ENCODE results near the gene PLXNA1.

Gene PLXNA1

DNA sequence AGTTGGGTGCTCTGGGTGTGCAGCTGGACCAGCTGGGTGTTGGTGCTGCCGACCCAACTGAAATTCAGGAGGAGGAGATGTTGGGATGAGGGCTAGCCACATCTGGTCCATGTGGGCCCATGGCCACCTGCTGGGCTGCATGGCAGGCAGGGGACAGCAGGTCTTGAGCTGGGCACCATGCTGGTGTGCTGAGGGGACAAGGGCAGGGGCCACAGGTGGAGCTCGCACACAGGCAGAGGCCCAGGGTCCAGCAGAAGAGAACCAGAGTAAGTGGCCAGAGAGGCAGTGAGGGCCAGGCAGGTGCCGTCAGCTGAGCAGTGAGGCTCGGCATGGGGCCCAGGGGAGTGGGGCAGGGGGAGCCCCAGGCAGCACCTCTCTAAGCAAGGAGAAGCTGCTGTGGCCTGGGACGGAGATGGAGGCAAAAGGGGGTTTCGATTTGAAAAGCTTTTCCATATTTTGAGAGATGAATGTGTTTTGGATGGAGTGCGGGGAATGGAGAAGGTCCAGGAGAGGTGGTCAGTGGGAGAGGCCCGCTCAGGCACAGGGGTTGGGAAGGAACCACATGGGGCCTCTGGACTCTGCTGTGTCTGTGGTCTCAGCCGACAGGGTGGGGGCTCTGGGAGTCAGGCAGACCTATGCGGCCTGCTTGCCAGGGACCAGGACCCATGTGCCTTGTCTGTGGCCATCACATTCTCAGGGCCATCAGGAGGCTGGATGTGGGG lies 30.5 kb upstream of the PLXNA1 start:
- no peak for DNase-seq (ENCODE audit: low read depth)
- no peak overlapping the region for H3K4me3 ChIP-seq (ENCODE audit: control insufficient read depth, low read depth, low read length)
- TF ChIP-seq, protein P1, sequence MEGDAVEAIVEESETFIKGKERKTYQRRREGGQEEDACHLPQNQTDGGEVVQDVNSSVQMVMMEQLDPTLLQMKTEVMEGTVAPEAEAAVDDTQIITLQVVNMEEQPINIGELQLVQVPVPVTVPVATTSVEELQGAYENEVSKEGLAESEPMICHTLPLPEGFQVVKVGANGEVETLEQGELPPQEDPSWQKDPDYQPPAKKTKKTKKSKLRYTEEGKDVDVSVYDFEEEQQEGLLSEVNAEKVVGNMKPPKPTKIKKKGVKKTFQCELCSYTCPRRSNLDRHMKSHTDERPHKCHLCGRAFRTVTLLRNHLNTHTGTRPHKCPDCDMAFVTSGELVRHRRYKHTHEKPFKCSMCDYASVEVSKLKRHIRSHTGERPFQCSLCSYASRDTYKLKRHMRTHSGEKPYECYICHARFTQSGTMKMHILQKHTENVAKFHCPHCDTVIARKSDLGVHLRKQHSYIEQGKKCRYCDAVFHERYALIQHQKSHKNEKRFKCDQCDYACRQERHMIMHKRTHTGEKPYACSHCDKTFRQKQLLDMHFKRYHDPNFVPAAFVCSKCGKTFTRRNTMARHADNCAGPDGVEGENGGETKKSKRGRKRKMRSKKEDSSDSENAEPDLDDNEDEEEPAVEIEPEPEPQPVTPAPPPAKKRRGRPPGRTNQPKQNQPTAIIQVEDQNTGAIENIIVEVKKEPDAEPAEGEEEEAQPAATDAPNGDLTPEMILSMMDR (conservative IDR thresholded peaks at IDR 0.05; ENCODE audit: control insufficient read depth, insufficient read depth, low read depth, low read length), result no peak

DNA sequence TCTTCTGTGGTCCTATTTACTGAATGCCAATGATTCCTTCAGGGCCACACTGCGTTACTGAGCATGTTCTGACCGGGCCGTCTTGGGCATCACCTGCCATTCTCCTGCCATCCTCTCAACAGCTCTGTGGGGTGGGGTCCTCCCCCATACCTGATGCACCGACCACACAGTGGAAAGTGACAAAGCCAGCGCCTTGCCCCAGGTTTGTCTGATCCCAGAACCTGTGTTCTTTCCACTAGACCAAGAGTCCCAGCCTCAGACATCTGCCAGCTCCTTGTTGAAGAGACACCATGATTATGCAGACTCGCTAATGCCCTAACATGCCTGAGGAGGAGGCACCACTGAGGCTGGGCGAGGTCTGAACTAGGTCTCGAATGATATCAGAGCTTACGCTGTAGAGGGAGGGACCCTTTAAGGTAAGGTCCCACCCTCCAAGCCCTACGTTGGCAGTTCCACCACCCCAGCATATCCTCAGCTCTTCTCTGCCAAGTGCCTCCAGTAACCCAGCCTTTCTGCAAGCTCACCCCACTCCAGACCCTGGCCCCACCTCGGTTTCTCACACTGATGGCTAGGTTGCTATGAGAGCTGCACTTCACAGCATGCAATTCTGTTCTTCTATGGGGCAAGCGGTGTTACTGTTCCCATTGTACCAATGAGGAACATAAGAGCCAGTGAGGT lies 29.8 kb upstream of the PLXNA1 start:
- TF ChIP-seq, protein P1 (conservative IDR thresholded peaks at IDR 0.05; ENCODE audit: control insufficient read depth, insufficient read depth, low read depth, low read length), result no peak
- DNase-seq (ENCODE audit: low read depth), result no peak
- H3K4me3 ChIP-seq (ENCODE audit: control insufficient read depth, low read depth, low read length), result no peak overlapping the region

DNA sequence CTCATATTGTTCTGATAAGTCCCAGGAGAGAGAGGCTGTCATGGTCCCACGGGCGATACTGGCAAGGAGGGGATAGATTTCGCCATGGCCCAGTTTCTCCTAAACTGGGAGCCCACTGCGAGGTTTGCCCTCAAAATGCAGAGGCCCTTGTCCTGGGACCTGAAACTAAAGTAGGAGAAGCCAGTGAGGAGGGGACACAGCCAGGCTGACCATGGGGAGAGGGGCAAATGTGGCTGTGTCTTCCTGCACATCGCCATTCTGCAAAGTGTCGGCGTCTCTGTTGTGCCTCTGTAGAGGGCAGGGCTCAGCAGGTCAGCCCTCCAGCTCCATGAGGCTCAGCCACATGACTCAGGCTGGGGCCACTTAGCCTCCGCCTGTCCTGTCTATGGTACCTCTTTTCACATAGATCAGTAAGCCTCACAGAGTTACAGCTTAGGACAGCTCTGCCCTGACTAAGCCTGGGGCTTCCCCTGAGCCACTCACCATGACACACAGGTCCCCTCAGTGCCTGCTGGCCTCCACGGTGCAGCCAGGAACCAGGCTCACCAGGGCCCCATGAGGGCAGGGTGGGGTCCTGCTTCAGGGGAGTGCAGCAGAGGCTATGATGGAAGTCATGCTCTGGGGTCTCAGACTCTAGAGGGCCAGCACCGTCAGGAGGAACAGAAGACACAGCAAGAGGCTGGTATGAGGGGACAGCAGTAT lies 28.6 kb upstream of the PLXNA1 start:
- TF ChIP-seq, protein P1 (conservative IDR thresholded peaks at IDR 0.05; ENCODE audit: control insufficient read depth, insufficient read depth, low read depth, low read length), result no peak
- no peak overlapping the region for H3K4me3 ChIP-seq (ENCODE audit: control insufficient read depth, low read depth, low read length)
- DNase-seq (ENCODE audit: low read depth), result no peak

DNA sequence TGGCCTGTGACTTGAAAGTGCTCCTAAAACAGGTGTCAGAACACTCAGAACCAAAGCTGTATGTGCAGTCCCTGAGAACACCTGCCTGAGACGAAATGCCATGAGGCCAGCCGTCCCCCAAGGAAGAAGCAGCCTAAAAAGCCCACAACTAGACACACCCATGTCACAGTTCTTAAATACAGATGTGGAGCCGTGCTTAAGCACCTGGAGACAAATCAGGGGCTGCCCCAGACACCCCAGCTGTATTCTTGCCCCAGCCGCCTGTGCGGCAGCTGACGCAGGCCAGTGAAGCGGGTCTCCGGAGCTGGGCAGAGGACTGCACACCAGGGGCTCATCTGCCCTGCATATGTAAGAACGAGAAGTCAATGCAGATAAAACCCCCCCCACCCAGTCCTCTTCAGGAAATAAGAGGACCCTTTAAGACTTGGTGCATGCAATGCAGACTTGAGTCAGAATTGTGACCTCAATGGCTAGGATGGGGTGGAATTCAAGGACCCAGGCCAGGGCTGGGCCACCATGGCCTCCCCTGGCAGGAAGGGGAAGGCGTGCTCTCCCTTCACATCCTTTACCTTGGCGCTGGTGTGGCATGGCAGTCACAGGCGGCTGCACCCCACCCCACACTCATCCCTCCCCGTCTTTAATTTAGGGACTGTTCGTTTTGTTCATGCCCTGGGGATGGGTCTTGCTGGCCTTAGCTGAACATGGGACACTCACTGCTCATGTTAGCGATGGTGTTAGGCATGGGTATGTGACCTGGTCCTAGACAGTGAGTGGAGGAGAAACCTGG lies 27.7 kb upstream of the PLXNA1 start:
- no peak for DNase-seq (ENCODE audit: low read depth)
- TF ChIP-seq, protein P1 (conservative IDR thresholded peaks at IDR 0.05; ENCODE audit: control insufficient read depth, insufficient read depth, low read depth, low read length), result no peak
- H3K4me3 ChIP-seq (ENCODE audit: control insufficient read depth, low read depth, low read length), result no peak overlapping the region

DNA sequence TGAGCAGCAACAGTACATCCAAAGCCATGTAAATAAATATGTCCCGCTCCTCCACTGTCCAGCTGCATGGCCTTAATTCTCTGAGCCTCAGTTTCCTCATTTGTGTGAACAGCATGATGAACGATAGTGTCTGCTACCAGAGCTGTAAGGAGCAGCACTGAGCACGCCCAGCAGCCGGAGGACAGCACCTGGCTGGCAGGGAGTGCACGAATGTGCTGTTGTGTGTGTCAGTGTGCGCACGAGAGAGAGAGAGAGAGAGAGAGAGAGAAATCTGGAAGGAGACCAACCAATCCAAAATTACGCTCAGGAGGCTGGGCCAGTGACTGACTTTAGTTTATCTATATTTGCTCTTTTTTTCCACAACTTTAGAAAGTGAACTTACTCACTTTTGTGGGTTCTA lies 26.6 kb upstream of the PLXNA1 start:
- H3K4me3 ChIP-seq (ENCODE audit: control insufficient read depth, low read depth, low read length), result no peak overlapping the region
- TF ChIP-seq, protein P1 (conservative IDR thresholded peaks at IDR 0.05; ENCODE audit: control insufficient read depth, insufficient read depth, low read depth, low read length), result no peak
- DNase-seq (ENCODE audit: low read depth), result no peak
